Pancreas (tissue), 10 donors: ENCODE data around the gene S1PR2. TPM values are rescaled to one million over a fixed set of nuclear protein-coding genes. Genes with fewer than 3 reads are reported as not detected.

ENCODE experiments used
- ATAC-seq, 4 donors: fragments of 200-7000 bp; cut with Tn5 transposase; one replicate each; pipeline versions ENCODE4 v1.8.0 to v1.9.1; 2020; ENCODE audit warnings: mild to moderate bottlenecking in 4 of 4, moderate library complexity in 4 of 4
- DNase-seq, 6 donors: peaks; one replicate each; pipeline ENCODE4 v3.0.0-alpha.2; 2020
- FAIRE-seq: peaks from 2 replicates; lab custom pipeline; 2012; peaks lifted over from hg19 to GRCh38; lab: Jason Lieb, UNC
- H3K27ac ChIP-seq, 4 donors: fragments of 200-600 bp; sonication (generic); 1 replicate in 3 of 4; 2 replicates in 1 of 4; pipeline versions ENCODE4 v1.5.0 to v1.8.0; 2020
- H3K27me3 ChIP-seq, 4 donors: fragments of 200-600 bp; one replicate each; pipeline ENCODE4 v1.8.0; 2021
- H3K36me3 ChIP-seq, 3 donors: fragments of 200-600 bp; sonication (generic) in 1 of 3; one replicate each; pipeline versions ENCODE4 v1.5.0 to v1.8.0; 2020 to 2021
- H3K4me1 ChIP-seq, 3 donors: fragments of 200-600 bp; one replicate each; pipeline ENCODE4 v1.8.0; 2021
- H3K4me3 ChIP-seq, 4 donors: fragments of 200-600 bp; sonication (generic) in 2 of 4; one replicate each; pipeline versions ENCODE4 v1.5.0 to v1.8.0; 2020 to 2021
- H3K9me3 ChIP-seq, 4 donors: fragments of 200-600 bp; one replicate each; pipeline ENCODE4 v1.8.0; 2021
- CTCF ChIP-seq, 4 donors: fragments of 200-600 bp; sonication (generic) in 3 of 4; IDR thresholded peaks; one replicate each; pipeline versions ENCODE4 v1.5.0 to v1.8.0; 2021; ENCODE audit warnings: antibody characterized with exemption in 4 of 4
- WGBS, 2 donors: extraction: QIAGEN DNeasy Blood & Tissue Kit; methylation state at CpG; one replicate each; pipeline ENCODE4 v1.1.7; 2013; 5-methylcytosine and 5-hydroxymethylcytosine counted together
- intact Hi-C, 3 donors: fragments of 100-400 bp; cut with DNase I; formaldehyde crosslinking; loops; one replicate each; pipeline versions ENCODE4 v1.11.1 to v1.14.2; 2022
- polyA plus RNA-seq, 2 donors: library from polyadenylated mRNA; stranded (reverse); fragments of 200-250 nt; gene quantifications; one replicate each; pipeline ENCODE4 v1.2.3, GENCODE V29; 2013
- total RNA-seq, 6 donors: library from RNA; stranded (reverse); fragmentation: NEBNext Ultra II Directional in 4 of 6; extraction: Animal tissue kit (Norgen Biotek cat#: 25700) in 4 of 6; gene quantifications; one replicate each; pipeline versions ENCODE4 v1.2.1 to v1.2.4, GENCODE V29; 2021 to 2023
- donor health status: healthy with polysubstance abuse.
- donor health status: DM: no; HTN: no; CAD: no; lungs with moderate emphysema.
- donor health status: DM: no; HTN: no; CAD: no.
- donor health status: control.
- donor health status: control.
- donor health status: Bipolar disorder and iron deficiency.
- donor health status: DM: yes; HTN: yes; CAD: no.
- donor health status: DM: no; HTN: no; CAD: no.
- donor health status: DM: no; HTN: no; CAD: no.
- donor health status: DM: yes; HTN: yes; CAD: no.

Gene S1PR2
- total and polyA plus RNA-seq, 8 donors = 1.6 to 4.8 (median 2.4) TPM

- no peak overlapping the region for H3K4me3 ChIP-seq
- peaks cover 0 to 17% (median 4%) of the 10 kb centered on the region in 3 donors for H3K4me1 ChIP-seq
- 70 to 82% methylated on average over 2 of the region's 2 CpGs for WGBS, 2 donors
- DNase-seq (peak in 1 of 6 donors; percentile 30), ATAC-seq (no peak), FAIRE-seq (no peak)
- H3K27me3 ChIP-seq = no peaks in the 10 kb centered on the region
- H3K36me3 ChIP-seq = no peaks in the 10 kb centered on the region
- no peak for TF ChIP-seq CTCF (IDR thresholded peaks at IDR 0.05)
- H3K27ac ChIP-seq = no peak overlapping the region
- intact Hi-C loops = no loop called here
- H3K9me3 ChIP-seq = no peaks in the 10 kb centered on the region
Measured at GRCh38 chr19:10191347-10191746, 39.8 kb downstream of the S1PR2 start.

GRCh38 chr19:10190026-10190425 is 41.1 kb downstream of the S1PR2 start:
- Histone ChIP-seq H3K4me3 (no peak overlapping the region), H3K27me3 (no peaks in the 10 kb centered on the region), H3K9me3 (no peaks in the 10 kb centered on the region), H3K4me1 (peaks cover 0 to 17% (median 4%) of the 10 kb centered on the region in 3 donors), H3K36me3 (no peaks in the 10 kb centered on the region), H3K27ac (no peak overlapping the region)
- intact Hi-C loops = no loop called here
- DNase-seq = no peak
- no peak for ATAC-seq
- FAIRE-seq = no peak
- no peak for TF ChIP-seq CTCF (IDR thresholded peaks at IDR 0.05)
- whole genome bisulfite sequencing, 2 donors = 95 to 98% methylated on average over 5 of the region's 5 CpGs

GRCh38 chr19:10189616-10190015 is 41.5 kb downstream of the S1PR2 start:
- Histone ChIP-seq H3K4me3 (no peak overlapping the region), H3K36me3 (no peaks in the 10 kb centered on the region), H3K4me1 (peaks cover 0 to 17% (median 4%) of the 10 kb centered on the region in 3 donors), H3K27me3 (no peaks in the 10 kb centered on the region), H3K27ac (no peak overlapping the region), H3K9me3 (no peaks in the 10 kb centered on the region)
- no peak for ATAC-seq
- FAIRE-seq = no peak
- no peak for DNase-seq
- WGBS, 2 donors = 84 to 85% methylated on average over 5 of the region's 5 CpGs
- TF ChIP-seq CTCF (IDR thresholded peaks at IDR 0.05) = no peak
- intact Hi-C loops = no loop called here

- ATAC-seq (no peak), DNase-seq (no peak), FAIRE-seq (no peak)
- Histone ChIP-seq H3K9me3 (no peaks in the 10 kb centered on the region), H3K27ac (no peak overlapping the region), H3K36me3 (no peaks in the 10 kb centered on the region), H3K4me3 (no peak overlapping the region), H3K27me3 (no peaks in the 10 kb centered on the region), H3K4me1 (peaks cover 0 to 11% (median 0%) of the 10 kb centered on the region in 3 donors)
- TF ChIP-seq CTCF (IDR thresholded peaks at IDR 0.05) = no peak
- intact Hi-C loops = no loop called here
- 91% methylated on average over 11 of the region's 11 CpGs for WGBS, 2 donors
Measured at GRCh38 chr19:10187315-10187714, 43.8 kb downstream of the S1PR2 start.

GRCh38 chr19:10184636-10185035 is 46.5 kb downstream of the S1PR2 start:
- no peaks in the 10 kb centered on the region for H3K27me3 ChIP-seq
- FAIRE-seq = no peak
- ATAC-seq = no peak
- H3K36me3 ChIP-seq = peaks cover 0 to 2% (median 0%) of the 10 kb centered on the region in 3 donors
- H3K9me3 ChIP-seq = no peaks in the 10 kb centered on the region
- no peak overlapping the region for H3K4me3 ChIP-seq
- intact Hi-C loops = no loop called here
- no peak for TF ChIP-seq CTCF (IDR thresholded peaks at IDR 0.05)
- no peak for DNase-seq
- WGBS, 2 donors = 85 to 91% methylated on average over 5 of the region's 5 CpGs
- no peak overlapping the region for H3K27ac ChIP-seq
- H3K4me1 ChIP-seq = no peaks in the 10 kb centered on the region
